ENCODE measurements around the gene SEMA4F. TPM values are rescaled to one million over a fixed set of nuclear protein-coding genes. Genes with fewer than 3 reads are reported as not detected.

The SEMA4F gene
- total and polyA plus RNA-seq, 2 experiments from 2014 or later, result 6.8 to 7.4 TPM

DNA sequence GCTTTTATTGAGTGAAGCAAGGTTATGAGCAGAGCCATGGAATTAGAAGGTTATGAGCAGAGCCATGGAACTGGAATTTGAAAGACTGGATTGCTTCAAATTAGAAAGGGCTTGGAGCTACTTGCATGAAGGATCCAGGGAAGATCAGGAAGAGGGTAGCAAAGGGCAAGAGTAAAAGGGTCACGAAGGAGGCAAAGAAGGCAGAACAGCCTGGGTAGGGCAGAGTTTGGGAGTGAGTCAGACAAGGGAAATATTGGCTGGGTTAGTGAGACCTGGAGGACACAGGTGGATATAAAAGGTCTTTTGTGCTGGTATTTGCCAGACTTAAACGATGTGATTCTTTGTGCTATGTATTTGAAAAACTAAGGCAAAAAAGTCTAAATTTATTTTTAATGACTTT, 65.0 kb downstream of the SEMA4F start:
- Histone ChIP-seq H4K20me1 (ENCODE audit: insufficient read depth, poor library complexity, severe bottlenecking) (no peaks in the 10 kb centered on the region), H3K36me3 (replicated peaks; ENCODE audit: insufficient read depth, low read depth) (no peaks in the 10 kb centered on the region), H3K4me2 (no peak overlapping the region), H3K27me3 (peaks cover 8% of the 10 kb centered on the region), H3K9me3 (ENCODE audit: low read depth) (no peaks in the 10 kb centered on the region), H3K27ac (no peak overlapping the region), H3K4me1 (ENCODE audit: insufficient read depth) (no peaks in the 10 kb centered on the region), H3K9me2 (replicated peaks; ENCODE audit: insufficient read depth) (no peaks in the 10 kb centered on the region), H3K4me3 (no peak overlapping the region), H3K79me2 (no peaks in the 10 kb centered on the region), H2AFZ (no peak overlapping the region)
- DNase-seq (ENCODE audit: low spot score), result no peak
- TF ChIP-seq EZH2 (IDR thresholded peaks at IDR 0.05; ENCODE audit: borderline replicate concordance) (no peak), CTCF (IDR thresholded peaks at IDR 0.05; ENCODE audit: poor library complexity) (no peak)
- 42% methylated on average over 2 of the region's 2 CpGs for WGBS (ENCODE audit: low lambda C conversion rate, missing lambda C conversion rate)

DNA sequence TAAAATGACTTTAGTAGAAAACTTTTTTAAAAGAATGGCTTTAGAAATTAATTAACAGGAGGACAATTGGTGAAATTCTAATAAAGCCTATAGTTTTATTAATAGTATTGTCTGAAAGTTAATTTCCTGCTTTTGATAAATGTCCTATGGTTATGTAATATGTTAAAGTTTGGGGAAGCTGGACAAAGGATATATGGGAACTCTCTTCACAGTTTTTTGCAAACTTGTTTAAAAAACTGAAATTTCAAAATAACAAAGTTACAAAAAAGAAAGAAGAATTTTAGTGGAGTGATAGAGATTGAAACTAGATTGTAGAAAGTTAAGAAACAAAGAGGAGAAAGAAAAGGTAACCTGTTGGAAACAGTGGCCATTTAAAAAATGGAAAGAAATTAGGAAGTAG, 67.3 kb downstream of the SEMA4F start:
- TF ChIP-seq CTCF (IDR thresholded peaks at IDR 0.05; ENCODE audit: poor library complexity) (no peak), EZH2phosphoT487 (IDR thresholded peaks at IDR 0.05; ENCODE audit: low read depth, severe bottlenecking, unreplicated experiment) (no peak), EZH2 (IDR thresholded peaks at IDR 0.05; ENCODE audit: borderline replicate concordance) (no peak)
- Histone ChIP-seq H3K27ac (no peak overlapping the region), H3K4me3 (no peak overlapping the region), H3K4me2 (no peak overlapping the region), H2AFZ (no peak overlapping the region), H3K4me1 (ENCODE audit: insufficient read depth) (no peaks in the 10 kb centered on the region), H3K27me3 (peaks cover 8% of the 10 kb centered on the region), H4K20me1 (ENCODE audit: insufficient read depth, poor library complexity, severe bottlenecking) (no peaks in the 10 kb centered on the region), H3K79me2 (no peaks in the 10 kb centered on the region), H3K9me3 (ENCODE audit: low read depth) (no peaks in the 10 kb centered on the region), H3K36me3 (replicated peaks; ENCODE audit: insufficient read depth, low read depth) (no peaks in the 10 kb centered on the region), H3K9me2 (replicated peaks; ENCODE audit: insufficient read depth) (no peaks in the 10 kb centered on the region)
- no peak for DNase-seq (ENCODE audit: low spot score)

DNA sequence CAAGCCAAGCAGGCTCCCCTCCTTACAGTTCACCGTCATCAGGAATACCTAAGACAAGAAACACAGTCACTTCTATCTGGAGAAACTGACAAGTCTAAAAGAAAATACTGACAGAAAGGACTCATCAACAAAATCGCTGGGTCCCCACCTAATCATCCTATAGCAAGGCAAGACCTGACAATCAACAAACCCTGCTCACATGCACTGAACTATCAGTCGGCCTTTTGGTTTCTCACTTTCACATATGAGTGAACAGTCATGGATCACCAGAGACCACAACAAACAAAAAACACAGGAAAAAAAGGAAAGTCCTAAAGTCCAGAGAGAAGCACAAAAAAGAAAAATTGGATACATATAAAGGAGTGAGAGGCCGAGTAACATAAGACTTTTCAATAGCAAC, 70.4 kb downstream of the SEMA4F start:
- TF ChIP-seq EZH2 (IDR thresholded peaks at IDR 0.05; ENCODE audit: borderline replicate concordance), result no peak
- no peak for TF ChIP-seq EZH2phosphoT487 (IDR thresholded peaks at IDR 0.05; ENCODE audit: low read depth, severe bottlenecking, unreplicated experiment)
- TF ChIP-seq CTCF (IDR thresholded peaks at IDR 0.05; ENCODE audit: poor library complexity), result no peak
- no peak for DNase-seq (ENCODE audit: low spot score)
- no peaks in the 10 kb centered on the region for H3K27me3 ChIP-seq

GRCh38 chr2:74725287-74725686, 71.2 kb downstream of the SEMA4F start:
- H3K79me2 ChIP-seq, result no peaks in the 10 kb centered on the region
- H3K4me1 ChIP-seq (ENCODE audit: insufficient read depth), result no peaks in the 10 kb centered on the region
- no peaks in the 10 kb centered on the region for H4K20me1 ChIP-seq (ENCODE audit: insufficient read depth, poor library complexity, severe bottlenecking)
- no peaks in the 10 kb centered on the region for H3K27me3 ChIP-seq
- H3K4me3 ChIP-seq, result no peak overlapping the region
- no peaks in the 10 kb centered on the region for H3K36me3 ChIP-seq (replicated peaks; ENCODE audit: insufficient read depth, low read depth)
- H3K9me3 ChIP-seq (ENCODE audit: low read depth), result no peaks in the 10 kb centered on the region
- no peak for DNase-seq (ENCODE audit: low spot score)
- H3K4me2 ChIP-seq, result no peak overlapping the region
- no peaks in the 10 kb centered on the region for H3K9me2 ChIP-seq (replicated peaks; ENCODE audit: insufficient read depth)
- WGBS (ENCODE audit: low lambda C conversion rate, missing lambda C conversion rate), result 94% methylated on average over 1 of the region's 1 CpG
- no peak overlapping the region for H3K27ac ChIP-seq
- TF ChIP-seq EZH2phosphoT487 (IDR thresholded peaks at IDR 0.05; ENCODE audit: low read depth, severe bottlenecking, unreplicated experiment), result no peak
- TF ChIP-seq EZH2 (IDR thresholded peaks at IDR 0.05; ENCODE audit: borderline replicate concordance), result no peak
- TF ChIP-seq CTCF (IDR thresholded peaks at IDR 0.05; ENCODE audit: poor library complexity), result no peak
- H2AFZ ChIP-seq, result no peak overlapping the region

More for the DNA sequence above, 70.4 kb downstream of the SEMA4F start:
- H4K20me1 ChIP-seq (ENCODE audit: insufficient read depth, poor library complexity, severe bottlenecking), result no peaks in the 10 kb centered on the region
- H3K9me2 ChIP-seq (replicated peaks; ENCODE audit: insufficient read depth), result no peaks in the 10 kb centered on the region
- no peaks in the 10 kb centered on the region for H3K79me2 ChIP-seq
- H3K36me3 ChIP-seq (replicated peaks; ENCODE audit: insufficient read depth, low read depth), result no peaks in the 10 kb centered on the region
- H2AFZ ChIP-seq, result no peak overlapping the region
- WGBS (ENCODE audit: low lambda C conversion rate, missing lambda C conversion rate), result 94% methylated on average over 4 of the region's 4 CpGs
- H3K9me3 ChIP-seq (ENCODE audit: low read depth), result no peaks in the 10 kb centered on the region
- H3K4me3 ChIP-seq, result no peak overlapping the region
- no peak overlapping the region for H3K27ac ChIP-seq
- H3K4me1 ChIP-seq (ENCODE audit: insufficient read depth), result no peaks in the 10 kb centered on the region
- no peak overlapping the region for H3K4me2 ChIP-seq
